Calu3 (cell line): ENCODE data around the gene SRGAP2C. TPM values are rescaled to one million over a fixed set of nuclear protein-coding genes. Genes with fewer than 3 reads are reported as not detected.
"Not testable (repeated sequence)": the region's sequence is repeated elsewhere in the genome, so short reads cannot be mapped to it uniquely, and the experiment has no call there.

Source experiments
- BruUV-seq: library from RNA; stranded (reverse); fragments of 400-500 nt; replicated peaks from 2 replicates; lab custom pipeline; 2021; lab: Mats Ljungman, UMichigan
- CTCF ChIA-PET: fragments of 300-600 bp; sonication (Branson Sonifier 250); formaldehyde crosslinking; loops from one replicate; lab custom pipeline; 2022; ENCODE audit warnings: antibody characterized with exemption; lab: Charles Lee
- DNase-seq: peaks from one replicate; pipeline ENCODE4 v3.0.0; 2022
- H3K27ac Mint-ChIP-seq: one replicate; pipeline ENCODE4 v1.8.0; 2022; ENCODE audit warnings: mixed read lengths; ENCODE audit not compliant: unreplicated experiment
- H3K27me3 Mint-ChIP-seq: one replicate; pipeline ENCODE4 v1.8.0; 2022; ENCODE audit warnings: mixed read lengths; ENCODE audit not compliant: unreplicated experiment
- H3K36me3 Mint-ChIP-seq: one replicate; pipeline ENCODE4 v1.8.0; 2022; ENCODE audit warnings: mild to moderate bottlenecking, moderate library complexity, mixed read lengths; ENCODE audit not compliant: insufficient read depth, unreplicated experiment
- H3K4me1 Mint-ChIP-seq: one replicate; pipeline ENCODE4 v1.8.0; 2022; ENCODE audit warnings: mild to moderate bottlenecking, low read depth, mixed read lengths; ENCODE audit not compliant: unreplicated experiment
- H3K4me3 Mint-ChIP-seq: one replicate; pipeline ENCODE4 v1.8.0; 2022; ENCODE audit warnings: mild to moderate bottlenecking, low read depth, moderate library complexity, mixed read lengths; ENCODE audit not compliant: unreplicated experiment
- H3K9me3 Mint-ChIP-seq: one replicate; pipeline ENCODE4 v1.8.0; 2022; ENCODE audit warnings: low read depth, mixed read lengths; ENCODE audit not compliant: unreplicated experiment
- intact Hi-C: fragments of 100-400 bp; cut with micrococcal nuclease; formaldehyde crosslinking; loops from one replicate; pipeline ENCODE4 v1.10.0; 2022; ENCODE audit not compliant: unreplicated experiment
- total RNA-seq: library from RNA; stranded (reverse); gene quantifications from 2 replicates; pipeline ENCODE4 v1.2.3, GENCODE V29; 2022
- TF ChIP-seq, protein P1 (sequence below): fragments of 200-600 bp; IDR thresholded peaks from one replicate; pipeline ENCODE4 v1.8.0; 2022; ENCODE audit warnings: antibody characterized with exemption; ENCODE audit not compliant: unreplicated experiment

The SRGAP2C gene
- total RNA-seq, 1 experiment from 2014 or later: 22.6 TPM

DNA sequence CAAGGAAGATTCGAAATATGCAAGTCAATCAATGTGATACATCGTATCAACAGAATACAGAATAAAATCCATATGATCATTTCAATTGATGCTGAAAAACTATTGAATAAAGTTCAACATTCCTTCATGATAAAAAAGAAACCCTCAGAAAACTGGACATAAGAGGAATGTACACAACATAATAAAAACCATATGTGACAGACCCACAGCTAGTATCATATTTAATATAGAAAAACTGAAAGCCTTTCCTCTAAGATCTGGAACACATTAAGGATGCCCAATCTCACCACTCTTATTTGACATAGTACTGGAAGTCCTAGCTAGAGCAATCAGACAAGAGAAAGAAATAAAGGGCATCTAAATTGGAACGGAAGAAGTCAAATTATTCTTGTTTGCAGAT is 254.1 kb downstream of the SRGAP2C start:
- intact Hi-C loops, H3K27ac Mint-ChIP-seq, DNase-seq, BruUV-seq, H3K4me3 Mint-ChIP-seq, H3K27me3 Mint-ChIP-seq, H3K9me3 Mint-ChIP-seq, CTCF ChIA-PET, H3K36me3 Mint-ChIP-seq, H3K4me1 Mint-ChIP-seq: not testable (repeated sequence)

DNA sequence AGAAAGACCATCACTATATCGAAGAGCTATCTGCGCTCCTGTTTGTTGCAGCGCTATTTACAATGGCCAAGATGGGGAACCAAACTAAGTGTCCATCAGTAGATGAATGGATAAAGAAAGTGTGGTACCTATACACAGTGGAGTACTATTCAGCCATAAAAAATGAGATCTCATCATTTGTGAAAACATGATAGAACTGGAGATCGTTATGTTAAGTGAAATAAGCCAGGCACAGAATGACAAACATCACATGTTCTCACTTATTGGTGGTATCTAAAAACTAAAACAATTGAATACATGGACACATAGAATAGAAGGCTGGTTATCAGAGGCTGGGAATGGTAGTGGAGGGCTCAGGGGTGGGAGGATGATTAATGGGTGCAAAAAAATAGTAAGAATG is 256.2 kb downstream of the SRGAP2C start:
- CTCF ChIA-PET: no interaction called here
- TF ChIP-seq, protein P1, sequence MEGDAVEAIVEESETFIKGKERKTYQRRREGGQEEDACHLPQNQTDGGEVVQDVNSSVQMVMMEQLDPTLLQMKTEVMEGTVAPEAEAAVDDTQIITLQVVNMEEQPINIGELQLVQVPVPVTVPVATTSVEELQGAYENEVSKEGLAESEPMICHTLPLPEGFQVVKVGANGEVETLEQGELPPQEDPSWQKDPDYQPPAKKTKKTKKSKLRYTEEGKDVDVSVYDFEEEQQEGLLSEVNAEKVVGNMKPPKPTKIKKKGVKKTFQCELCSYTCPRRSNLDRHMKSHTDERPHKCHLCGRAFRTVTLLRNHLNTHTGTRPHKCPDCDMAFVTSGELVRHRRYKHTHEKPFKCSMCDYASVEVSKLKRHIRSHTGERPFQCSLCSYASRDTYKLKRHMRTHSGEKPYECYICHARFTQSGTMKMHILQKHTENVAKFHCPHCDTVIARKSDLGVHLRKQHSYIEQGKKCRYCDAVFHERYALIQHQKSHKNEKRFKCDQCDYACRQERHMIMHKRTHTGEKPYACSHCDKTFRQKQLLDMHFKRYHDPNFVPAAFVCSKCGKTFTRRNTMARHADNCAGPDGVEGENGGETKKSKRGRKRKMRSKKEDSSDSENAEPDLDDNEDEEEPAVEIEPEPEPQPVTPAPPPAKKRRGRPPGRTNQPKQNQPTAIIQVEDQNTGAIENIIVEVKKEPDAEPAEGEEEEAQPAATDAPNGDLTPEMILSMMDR: no peak
- Mint-ChIP-seq H3K4me1 (no peaks in the 10 kb centered on the region), H3K36me3 (no peaks in the 10 kb centered on the region), H3K4me3 (no peak overlapping the region), H3K27me3 (no peaks in the 10 kb centered on the region), H3K27ac (no peak overlapping the region), H3K9me3 (peaks cover 3% of the 10 kb centered on the region)
- intact Hi-C loops: no loop called here
- no peak for DNase-seq
- BruUV-seq: no TSS peak

Other genes with a start within 250 kb of the SRGAP2C start
- 9.6 and 9.8 TPM in 2 replicates for gene FAM72B, start 635 bp upstream of the SRGAP2C start, total RNA-seq